GM23248 (cell line): ENCODE results near the gene KCNQ2. TPM values are rescaled to one million over a fixed set of nuclear protein-coding genes. Genes with fewer than 3 reads are reported as not detected.

ENCODE experiments used
- DNase-seq: peaks from one replicate; pipeline ENCODE4 v3.0.0-alpha.2; 2015
- H2AFZ ChIP-seq: fragments of 200-600 bp; sonication (generic); 2 replicates; pipeline ENCODE4 v1.6.1; 2016; ENCODE audit warnings: antibody characterized with exemption
- H3F3A ChIP-seq: fragments of 200-600 bp; sonication (generic); 2 replicates; pipeline ENCODE4 v1.6.1; 2016; ENCODE audit warnings: mild to moderate bottlenecking, antibody characterized with exemption, mixed run types; ENCODE audit not compliant: insufficient read depth
- H3K27ac ChIP-seq: fragments of 200-600 bp; sonication (generic); 2 replicates; pipeline ENCODE4 v1.5.1; 2016; ENCODE audit warnings: mild to moderate bottlenecking
- H3K27me3 ChIP-seq: fragments of 200-600 bp; sonication (generic); replicated peaks from 2 replicates; pipeline ENCODE4 v1.6.1; 2016; ENCODE audit warnings: mild to moderate bottlenecking; ENCODE audit not compliant: insufficient read depth
- H3K36me3 ChIP-seq: fragments of 200-600 bp; sonication (generic); 2 replicates; pipeline ENCODE4 v1.6.1; 2016; ENCODE audit warnings: low read depth, mild to moderate bottlenecking
- H3K4me1 ChIP-seq: fragments of 200-600 bp; sonication (generic); 2 replicates; pipeline ENCODE4 v1.6.1; 2016; ENCODE audit warnings: mild to moderate bottlenecking; ENCODE audit not compliant: insufficient read depth
- H3K4me2 ChIP-seq: fragments of 200-600 bp; sonication (generic); one replicate; pipeline ENCODE4 v1.6.1; 2016; ENCODE audit warnings: mild to moderate bottlenecking; ENCODE audit not compliant: unreplicated experiment
- H3K4me3 ChIP-seq: fragments of 200-600 bp; sonication (generic); 2 replicates; pipeline ENCODE4 v1.5.1; 2016; ENCODE audit warnings: mild to moderate bottlenecking
- H3K79me2 ChIP-seq: fragments of 200-600 bp; sonication (generic); 2 replicates; pipeline ENCODE4 v1.6.1; 2016; ENCODE audit warnings: mild to moderate bottlenecking; ENCODE audit not compliant: insufficient read depth
- H3K9ac ChIP-seq: fragments of 200-600 bp; sonication (generic); 2 replicates; pipeline ENCODE4 v1.6.1; 2016; ENCODE audit warnings: mild to moderate bottlenecking
- H3K9me2 ChIP-seq: fragments of 200-600 bp; sonication (generic); 2 replicates; pipeline ENCODE4 v1.6.1; 2016; ENCODE audit warnings: mixed run types, mild to moderate bottlenecking, moderate library complexity; ENCODE audit not compliant: insufficient read depth
- H3K9me3 ChIP-seq: fragments of 200-600 bp; sonication (generic); one replicate; pipeline ENCODE4 v1.6.1; 2017; ENCODE audit warnings: low read depth
- H4K20me1 ChIP-seq: fragments of 200-600 bp; sonication (generic); 2 replicates; pipeline ENCODE4 v1.6.0; 2016; ENCODE audit not compliant: insufficient read depth
- EZH2 ChIP-seq: fragments of 200-600 bp; sonication (generic); IDR thresholded peaks from 2 replicates; pipeline ENCODE4 v1.6.1; 2018; ENCODE audit warnings: antibody characterized with exemption, mild to moderate bottlenecking; ENCODE audit not compliant: insufficient read depth, poor library complexity, severe bottlenecking
- EZH2phosphoT487 ChIP-seq: fragments of 200-600 bp; sonication (generic); IDR thresholded peaks from 2 replicates; pipeline ENCODE4 v1.6.1; 2018; ENCODE audit warnings: antibody characterized with exemption, moderate library complexity, mild to moderate bottlenecking, low read depth; ENCODE audit not compliant: insufficient read depth
- WGBS, 2 experiments: methylation state at CpG; one replicate each; pipeline ENCODE4 v1.1.6; 2015 to 2017; ENCODE audit warnings: low lambda C conversion rate in 2 of 2, low coverage in 1 of 2; ENCODE audit errors: missing lambda C conversion rate in 2 of 2; 5-methylcytosine and 5-hydroxymethylcytosine counted together
- in situ Hi-C: fragments of 300-500 bp; cut with MboI; formaldehyde crosslinking; loops from 2 replicates; pipeline ENCODE4 v1.15.0; 2020
- polyA plus RNA-seq: library from polyadenylated mRNA; unstranded; fragments of >200 nt; fragmentation: Nextera tagmentation; extraction: Ambion mirVana; gene quantifications from 2 replicates; pipeline ENCODE4 v1.2.1, GENCODE V29; 2016
- total RNA-seq: library from RNA; depleted of rRNA; stranded (reverse); fragments of >200 nt; shearing (Covaris generic); gene quantifications from 2 replicates; pipeline ENCODE4 v1.2.3, GENCODE V29; 2014

KCNQ2 gene
- total and polyA plus RNA-seq, 2 experiments from 2014 or later = 0.38 TPM; not detected in 1

GRCh38 chr20:63508072-63508768 is 35.8 kb upstream of the KCNQ2 start:
- Histone ChIP-seq H3K9me3 (no peaks in the 10 kb centered on the region), H3K27ac (no peak overlapping the region), H3K9me2 (no peaks in the 10 kb centered on the region), H3K4me1 (no peaks in the 10 kb centered on the region), H3K4me3 (no peak overlapping the region), H3F3A (no peaks in the 10 kb centered on the region), H3K79me2 (no peaks in the 10 kb centered on the region), H2AFZ (no peak overlapping the region), H3K36me3 (no peaks in the 10 kb centered on the region), H4K20me1 (no peaks in the 10 kb centered on the region), H3K4me2 (no peak overlapping the region), H3K9ac (no peak overlapping the region), H3K27me3 (peaks cover 9% of the 10 kb centered on the region; the same call in 1 of the 2 replicates)
- TF ChIP-seq EZH2phosphoT487 (no peak), EZH2 (no peak)
- in situ Hi-C loops = no loop called here
- WGBS, 2 experiments = 74 to 75% methylated on average over 33 of the region's 33 CpGs
- DNase-seq = no peak

GRCh38 chr20:63507083-63507743 is 34.8 kb upstream of the KCNQ2 start:
- Histone ChIP-seq H3K27ac (no peak overlapping the region), H2AFZ (no peak overlapping the region), H3K27me3 (peaks cover 9% of the 10 kb centered on the region; the same call in 1 of the 2 replicates), H3K36me3 (no peaks in the 10 kb centered on the region), H3K9ac (no peak overlapping the region), H3K9me3 (no peaks in the 10 kb centered on the region), H3F3A (no peaks in the 10 kb centered on the region), H3K4me2 (no peak overlapping the region), H3K79me2 (no peaks in the 10 kb centered on the region), H3K4me3 (no peak overlapping the region), H3K9me2 (no peaks in the 10 kb centered on the region), H3K4me1 (no peaks in the 10 kb centered on the region), H4K20me1 (no peaks in the 10 kb centered on the region)
- no peak for TF ChIP-seq EZH2
- TF ChIP-seq EZH2phosphoT487 = no peak
- in situ Hi-C loops = no loop called here
- no peak for DNase-seq
- WGBS, 2 experiments = 79 to 84% methylated on average over 24 to 28 of the region's 30 CpGs

- no peaks in the 10 kb centered on the region for H3K9me2 ChIP-seq
- WGBS, 2 experiments = 63 to 69% methylated on average over 12 of the region's 12 CpGs
- H3K4me1 ChIP-seq = no peaks in the 10 kb centered on the region
- no peaks in the 10 kb centered on the region for H3K9me3 ChIP-seq
- H4K20me1 ChIP-seq = no peaks in the 10 kb centered on the region
- peaks cover 9% of the 10 kb centered on the region; the same call in 1 of the 2 replicates for H3K27me3 ChIP-seq
- no peak for DNase-seq
- H3K36me3 ChIP-seq = no peaks in the 10 kb centered on the region
- H3K4me3 ChIP-seq = no peak overlapping the region
- TF ChIP-seq EZH2 = no peak
- TF ChIP-seq EZH2phosphoT487 = no peak
- H3K27ac ChIP-seq = no peak overlapping the region
- no peak overlapping the region for H3K4me2 ChIP-seq
- in situ Hi-C loops = no loop called here
- H3F3A ChIP-seq = no peaks in the 10 kb centered on the region
- no peak overlapping the region for H2AFZ ChIP-seq
- no peak overlapping the region for H3K9ac ChIP-seq
- no peaks in the 10 kb centered on the region for H3K79me2 ChIP-seq
Measured at GRCh38 chr20:63505723-63506122, 33.3 kb upstream of the KCNQ2 start.

- H3K9me2 ChIP-seq = no peaks in the 10 kb centered on the region
- WGBS, 2 experiments = 57 to 59% methylated on average over 8 of the region's 8 CpGs
- no peak overlapping the region for H3K27ac ChIP-seq
- H3K4me1 ChIP-seq = no peaks in the 10 kb centered on the region
- H3F3A ChIP-seq = no peaks in the 10 kb centered on the region
- H4K20me1 ChIP-seq = no peaks in the 10 kb centered on the region
- H3K9me3 ChIP-seq = no peaks in the 10 kb centered on the region
- in situ Hi-C loops = no loop called here
- peaks cover 9% of the 10 kb centered on the region; the same call in 1 of the 2 replicates for H3K27me3 ChIP-seq
- no peak overlapping the region for H3K9ac ChIP-seq
- no peak overlapping the region for H3K4me3 ChIP-seq
- no peak for DNase-seq
- TF ChIP-seq EZH2phosphoT487 (no peak), EZH2 (no peak)
- H3K36me3 ChIP-seq = no peaks in the 10 kb centered on the region
- no peak overlapping the region for H2AFZ ChIP-seq
- H3K79me2 ChIP-seq = no peaks in the 10 kb centered on the region
- H3K4me2 ChIP-seq = no peak overlapping the region
Measured at GRCh38 chr20:63505281-63505680, 32.8 kb upstream of the KCNQ2 start.
